Common myeloid progenitor, CD34-positive (primary cell): ENCODE measurements around the gene CEACAM5.
"Not testable (repeated sequence)": the region's sequence is repeated elsewhere in the genome, so short reads cannot be mapped to it uniquely, and the experiment has no call there.

Experiments used
- CTCF ChIA-PET: fragments of 350-600 bp; sonication (Branson Sonifier 250); formaldehyde crosslinking; loops from one replicate; lab custom pipeline; 2021; ENCODE audit warnings: antibody characterized with exemption; lab: Charles Lee
- POLR2A ChIA-PET: fragments of 350-600 bp; sonication (Branson Sonifier 250); formaldehyde crosslinking; loops from one replicate; lab custom pipeline; 2021; ENCODE audit warnings: antibody characterized with exemption; lab: Charles Lee
- DNase-seq, 3 donors: peaks; one replicate each; pipeline versions ENCODE4 v3.0.0 to v3.0.0-alpha.2; 2013
- H3K27ac ChIP-seq, 2 experiments: 1 replicate in 1 of 2; 2 replicates in 1 of 2; pipeline ENCODE4 v1.7.0; 2013; ENCODE audit warnings: inconsistent platforms in 2 of 2, low read length in 2 of 2, mild to moderate bottlenecking in 2 of 2, low read depth in 1 of 2, moderate library complexity in 1 of 2; ENCODE audit not compliant: severe bottlenecking in 2 of 2, insufficient read depth in 1 of 2, poor library complexity in 1 of 2
- H3K27me3 ChIP-seq, 5 experiments: replicated peaks in 2 of 5; 1 replicate in 3 of 5; 2 replicates in 2 of 5; pipeline versions ENCODE4 v1.6.1 to v1.7.0; 2013; ENCODE audit warnings: low read length in 4 of 5, mild to moderate bottlenecking in 2 of 5, moderate library complexity in 2 of 5, inconsistent platforms in 1 of 5; ENCODE audit not compliant: insufficient read depth in 5 of 5, control insufficient read depth in 4 of 5
- H3K36me3 ChIP-seq, 4 experiments: 1 replicate in 2 of 4; 2 replicates in 2 of 4; pipeline versions ENCODE4 v1.6.1 to v1.7.0; 2013; ENCODE audit warnings: low read length in 3 of 4, control low read depth in 1 of 4, mild to moderate bottlenecking in 1 of 4; ENCODE audit not compliant: control insufficient read depth in 4 of 4, insufficient read depth in 4 of 4
- H3K4me1 ChIP-seq, 4 experiments: 1 replicate in 3 of 4; 2 replicates in 1 of 4; pipeline versions ENCODE4 v1.6.1 to v1.7.1; 2013; ENCODE audit warnings: low read length in 3 of 4, mild to moderate bottlenecking in 3 of 4, control low read depth in 1 of 4, inconsistent platforms in 1 of 4, moderate library complexity in 1 of 4; ENCODE audit not compliant: control insufficient read depth in 4 of 4, insufficient read depth in 4 of 4; ENCODE audit errors: control extremely low read depth in 1 of 4
- H3K4me3 ChIP-seq, 7 experiments: 1 replicate in 4 of 7; 2 replicates in 3 of 7; pipeline versions ENCODE4 v1.5.1 to v1.7.0; 2013; ENCODE audit warnings: mild to moderate bottlenecking in 7 of 7, low read length in 6 of 7, moderate library complexity in 6 of 7, inconsistent platforms in 2 of 7, low read depth in 2 of 7, control low read depth in 1 of 7; ENCODE audit not compliant: insufficient read depth in 4 of 7, control insufficient read depth in 1 of 7; ENCODE audit errors: extremely low read depth in 1 of 7
- H3K9me3 ChIP-seq, 5 experiments: 1 replicate in 4 of 5; 2 replicates in 1 of 5; pipeline versions ENCODE4 v1.6.1 to v1.7.1; 2013; ENCODE audit warnings: low read length in 4 of 5, mild to moderate bottlenecking in 2 of 5, inconsistent platforms in 1 of 5, low read depth in 1 of 5, moderate library complexity in 1 of 5; ENCODE audit not compliant: control insufficient read depth in 4 of 5, insufficient read depth in 2 of 5; ENCODE audit errors: control extremely low read depth in 1 of 5
- WGBS: methylation state at CpG from one replicate; pipeline ENCODE4 v1.1.5; 2013; ENCODE audit not compliant: insufficient coverage; 5-methylcytosine and 5-hydroxymethylcytosine counted together

CEACAM5 gene

DNA sequence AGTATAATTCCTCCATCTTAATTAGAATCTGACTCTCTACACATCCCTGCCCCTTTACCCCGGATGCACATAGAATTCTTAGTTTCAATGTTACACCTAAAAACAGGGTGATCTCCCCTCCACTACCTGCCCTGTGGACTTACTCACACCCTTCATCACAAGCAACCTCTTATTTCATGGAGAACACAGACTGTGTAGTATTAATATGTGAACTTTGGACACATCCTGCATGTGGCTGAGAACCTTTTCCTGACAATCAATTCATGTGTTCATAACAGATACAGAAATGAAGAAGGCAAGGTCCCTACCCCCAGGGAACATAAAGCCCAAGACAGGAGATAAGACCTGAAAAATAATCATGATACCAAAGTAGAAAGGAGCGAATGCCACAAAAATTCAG lies 58.7 kb downstream of the CEACAM5 start:
- H3K36me3 ChIP-seq: no peaks in the 10 kb centered on the region
- ChIA-PET POLR2A (no interaction called here), CTCF (interaction anchor here (0.7 to 1.2 kb wide), 3 partner anchors 9 to 19 kb away, joined by 3 to 4 read pairs (median 3); no protein-coding TSS in a partner anchor)
- no peak overlapping the region for H3K4me3 ChIP-seq
- no peak for DNase-seq
- H3K27ac ChIP-seq: no peak overlapping the region
- WGBS: 100% methylated on average over 2 of the region's 2 CpGs
- H3K9me3 ChIP-seq: no peaks in the 10 kb centered on the region
- H3K4me1 ChIP-seq: peaks cover 0 to 5% (median under 1%) of the 10 kb centered on the region in 4 experiments
- no peaks in the 10 kb centered on the region for H3K27me3 ChIP-seq

GRCh38 chr19:41768105-41768504 lies 59.7 kb downstream of the CEACAM5 start:
- DNase-seq: not testable (repeated sequence)

GRCh38 chr19:41769608-41770007 lies 61.2 kb downstream of the CEACAM5 start:
- H3K27me3 ChIP-seq: no peaks in the 10 kb centered on the region
- H3K4me1 ChIP-seq: peaks cover 0 to 11% (median 7%) of the 10 kb centered on the region in 4 experiments
- no CpG with 5 or more reads among the region's 4 CpGs for WGBS
- no peaks in the 10 kb centered on the region for H3K36me3 ChIP-seq
- DNase-seq: no peak
- H3K27ac ChIP-seq: no peak overlapping the region
- no peaks in the 10 kb centered on the region for H3K9me3 ChIP-seq
- CTCF ChIA-PET: interaction anchor here (0.8 to 1.4 kb wide), 3 partner anchors 11 to 52 kb away, joined by 3 read pairs; no protein-coding TSS in a partner anchor
- H3K4me3 ChIP-seq: no peak overlapping the region
- POLR2A ChIA-PET: no interaction called here

More at GRCh38 chr19:41768105-41768504, 59.7 kb downstream of the CEACAM5 start:
- H3K4me1 ChIP-seq, H3K9me3 ChIP-seq, H3K36me3 ChIP-seq, H3K4me3 ChIP-seq, H3K27me3 ChIP-seq, H3K27ac ChIP-seq, POLR2A ChIA-PET: not testable (repeated sequence)
- WGBS: no CpG with 5 or more reads among the region's 5 CpGs
- CTCF ChIA-PET: interaction anchor here (1.0 to 1.2 kb wide), 2 partner anchors 8 to 14 kb away, joined by 3 to 4 read pairs; no protein-coding TSS in a partner anchor

DNA sequence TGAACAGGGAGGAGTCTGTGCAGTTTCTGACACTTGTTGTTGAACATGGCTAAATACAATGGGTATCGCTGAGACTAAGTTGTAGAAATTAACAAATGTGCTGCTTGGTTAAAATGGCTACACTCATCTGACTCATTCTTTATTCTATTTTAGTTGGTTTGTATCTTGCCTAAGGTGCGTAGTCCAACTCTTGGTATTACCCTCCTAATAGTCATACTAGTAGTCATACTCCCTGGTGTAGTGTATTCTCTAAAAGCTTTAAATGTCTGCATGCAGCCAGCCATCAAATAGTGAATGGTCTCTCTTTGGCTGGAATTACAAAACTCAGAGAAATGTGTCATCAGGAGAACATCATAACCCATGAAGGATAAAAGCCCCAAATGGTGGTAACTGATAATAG lies 63.0 kb downstream of the CEACAM5 start:
- DNase-seq: no peak
- 100% methylated on average over 1 of the region's 2 CpGs for WGBS
- peaks cover 0 to 12% (median 7%) of the 10 kb centered on the region in 4 experiments for H3K4me1 ChIP-seq
- H3K9me3 ChIP-seq: no peaks in the 10 kb centered on the region
- no peak overlapping the region for H3K4me3 ChIP-seq
- ChIA-PET POLR2A (no interaction called here), CTCF (interaction anchor here (1.2 to 2.7 kb wide), 6 partner anchors 10 to 50 kb away, joined by 3 to 9 read pairs (median 6); partner anchors contain the start of gene CEACAM6)
- no peaks in the 10 kb centered on the region for H3K36me3 ChIP-seq
- H3K27ac ChIP-seq: no peak overlapping the region
- no peaks in the 10 kb centered on the region for H3K27me3 ChIP-seq

DNA sequence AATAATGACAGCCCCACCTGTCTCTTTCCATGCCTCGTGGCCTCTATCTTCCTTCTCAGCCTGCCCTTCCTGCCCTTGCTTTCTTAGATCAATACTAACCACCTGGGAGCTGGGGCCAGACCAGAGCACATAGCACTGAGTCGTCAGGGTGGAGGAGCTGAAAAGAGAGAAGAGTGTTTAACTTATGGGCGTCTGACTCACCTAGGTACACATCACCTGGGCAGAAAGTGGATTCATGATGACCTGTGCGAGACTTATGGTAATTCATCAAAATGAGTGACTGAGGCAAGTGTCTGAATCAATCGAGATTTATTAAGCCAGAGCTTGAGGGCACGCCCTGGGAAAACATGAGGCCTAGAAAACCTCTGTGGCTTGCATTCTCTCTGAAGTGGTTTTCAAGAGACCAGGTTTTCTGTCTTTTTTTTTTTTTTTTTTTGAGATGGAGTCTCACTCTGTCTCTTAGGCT lies 66.1 kb downstream of the CEACAM5 start:
- H3K4me1 ChIP-seq: peaks cover 0 to 12% (median 7%) of the 10 kb centered on the region in 4 experiments
- ChIA-PET POLR2A (no interaction called here), CTCF (interaction anchor here (1.1 to 1.7 kb wide), 5 partner anchors 10 to 26 kb away, joined by 3 to 8 read pairs (median 5); no protein-coding TSS in a partner anchor)
- no peaks in the 10 kb centered on the region for H3K9me3 ChIP-seq
- DNase-seq: no peak
- H3K27ac ChIP-seq: no peak overlapping the region
- no peaks in the 10 kb centered on the region for H3K36me3 ChIP-seq
- no peak overlapping the region for H3K4me3 ChIP-seq
- WGBS: 62% methylated on average over 4 of the region's 6 CpGs
- no peaks in the 10 kb centered on the region for H3K27me3 ChIP-seq

DNA sequence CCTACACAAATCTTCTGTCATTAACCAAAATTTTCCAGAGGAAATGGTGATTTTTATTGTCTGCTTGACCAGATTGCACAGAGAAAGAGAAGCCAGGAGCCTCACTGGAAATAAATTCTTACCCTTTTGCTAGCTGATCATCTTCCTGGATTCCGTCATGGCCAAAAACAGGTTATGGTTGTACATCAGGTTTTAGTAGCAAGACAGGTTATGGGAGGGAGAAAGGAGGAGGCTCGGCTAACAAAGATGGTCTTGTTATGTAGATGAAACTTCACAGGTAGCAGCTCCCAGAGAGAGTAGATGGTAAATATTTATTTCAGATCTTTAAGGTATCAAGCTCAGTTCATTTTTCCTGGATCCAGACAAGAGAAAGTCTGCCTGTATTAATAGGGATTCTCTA lies 68.3 kb downstream of the CEACAM5 start:
- DNase-seq: no peak
- peaks cover 0 to 12% (median 7%) of the 10 kb centered on the region in 4 experiments for H3K4me1 ChIP-seq
- no peak overlapping the region for H3K27ac ChIP-seq
- no peaks in the 10 kb centered on the region for H3K9me3 ChIP-seq
- CTCF ChIA-PET: interaction anchor here (0.6 to 5.7 kb wide), 4 partner anchors 9 to 24 kb away, joined by 3 to 43 read pairs (median 7); partner anchors contain the start of gene CEACAM6
- POLR2A ChIA-PET: no interaction called here
- H3K36me3 ChIP-seq: no peaks in the 10 kb centered on the region
- H3K27me3 ChIP-seq: no peaks in the 10 kb centered on the region
- WGBS: 100% methylated on average over 2 of the region's 2 CpGs
- no peak overlapping the region for H3K4me3 ChIP-seq
